ENCODE measurements around the gene SERBP1.
A peak's percentile ranks its signal among the peaks of the same experiment; 100 is the strongest.
"Not testable (repeated sequence)": the region's sequence is repeated elsewhere in the genome, so short reads cannot be mapped to it uniquely, and the experiment has no call there.

The SERBP1 gene

DNA sequence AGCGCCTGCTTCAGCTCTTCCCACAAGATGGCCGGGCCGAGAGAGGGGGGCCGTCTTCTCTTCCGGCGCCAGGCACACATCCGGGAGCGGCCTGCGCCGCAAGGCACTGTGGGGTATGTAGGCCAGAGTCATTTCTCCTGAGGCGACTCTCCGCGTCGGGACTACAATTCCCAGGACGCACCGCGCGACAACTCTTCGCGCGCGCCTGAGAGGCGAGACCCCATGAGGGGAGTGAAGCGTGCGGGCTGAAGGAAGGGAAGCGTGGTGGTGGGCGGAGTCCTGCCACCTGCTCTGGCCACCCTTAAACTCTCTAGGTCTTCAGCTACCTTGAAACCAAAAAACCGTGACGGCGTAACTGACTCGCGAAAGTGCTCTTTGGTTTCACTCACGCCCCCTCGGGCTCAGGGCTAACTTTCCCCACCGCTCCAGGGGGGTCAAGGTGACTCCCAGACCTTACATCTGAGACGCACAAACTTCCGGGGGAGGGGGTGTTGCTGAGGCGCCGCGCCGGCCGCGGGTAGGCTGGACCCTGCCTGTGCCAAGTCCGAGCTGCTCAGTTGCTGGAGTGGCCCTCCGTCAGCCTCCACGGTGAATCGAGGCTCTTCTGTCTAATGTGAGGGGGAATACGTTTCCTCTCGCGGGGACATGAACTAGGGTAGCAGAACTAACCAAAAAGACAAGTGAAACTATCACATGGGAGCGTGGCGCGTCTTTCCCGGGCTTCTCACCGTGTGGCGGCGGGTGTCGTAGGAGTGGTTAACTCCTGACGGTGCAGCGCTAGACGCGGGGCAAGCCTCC lies at the start of gene SERBP1:
Gene SERBP1, minus strand, starts transcription at position 45 of the 798 bp plus-strand sequence. CDS start 102 bp downstream, outside the sequence.
- DNase-seq, result peak; percentile 98

DNA sequence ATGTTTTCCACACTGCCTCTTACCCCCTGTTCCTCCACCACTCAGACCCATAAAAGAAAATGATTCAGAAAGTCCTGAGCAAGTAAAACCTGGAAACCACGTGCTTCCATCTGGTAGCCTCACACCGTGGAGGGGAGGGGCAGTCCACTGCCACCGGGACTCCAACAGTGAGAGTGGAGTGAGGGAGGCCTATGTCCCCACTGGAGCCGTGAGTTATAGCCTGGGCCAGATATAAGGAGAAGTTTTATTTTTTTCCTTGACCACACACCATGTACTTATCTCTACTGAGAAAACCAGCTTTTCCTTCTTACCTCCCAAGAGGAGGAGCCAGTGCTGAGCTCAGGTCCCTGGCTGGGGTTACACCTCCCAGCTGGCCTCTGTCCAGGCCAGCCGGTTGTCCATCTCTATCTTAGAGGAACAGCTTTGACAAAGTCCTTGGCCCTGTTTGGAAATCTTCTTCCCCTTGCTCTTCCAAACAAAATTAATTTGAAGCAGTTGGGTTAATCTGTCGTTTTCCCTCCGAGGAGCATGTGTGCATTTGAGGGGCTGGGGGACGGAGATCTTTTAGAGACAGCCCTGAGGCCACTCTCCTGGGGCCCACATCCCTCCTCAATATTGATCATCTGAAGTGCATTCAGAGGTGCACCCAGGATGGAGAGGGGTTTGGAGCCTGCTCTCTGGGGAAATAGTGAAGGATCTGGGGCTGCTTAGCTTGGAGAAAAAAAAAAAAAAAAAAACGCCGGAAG lies 49.1 kb upstream of the SERBP1 start:
- DNase-seq, result no peak

DNA sequence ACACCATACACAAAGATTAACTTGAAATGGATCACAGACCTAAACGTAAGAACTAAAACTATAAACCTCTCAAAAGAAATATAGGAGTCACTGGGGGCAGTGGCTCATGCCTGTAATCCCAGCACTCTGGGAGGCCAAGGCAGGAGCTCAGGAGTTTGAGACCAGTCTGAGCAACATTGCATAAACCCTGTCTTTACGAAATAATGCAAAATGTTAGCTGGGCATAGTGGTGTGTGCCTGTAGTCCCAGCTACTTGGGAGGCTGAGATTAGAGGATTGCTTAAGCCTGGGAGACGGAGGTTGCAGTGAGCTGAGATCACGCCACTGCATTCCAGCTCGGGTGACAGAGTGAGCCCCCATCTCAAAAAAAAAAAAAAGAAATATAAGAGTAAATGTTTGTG lies 46.7 kb upstream of the SERBP1 start:
- no peak for DNase-seq

DNA sequence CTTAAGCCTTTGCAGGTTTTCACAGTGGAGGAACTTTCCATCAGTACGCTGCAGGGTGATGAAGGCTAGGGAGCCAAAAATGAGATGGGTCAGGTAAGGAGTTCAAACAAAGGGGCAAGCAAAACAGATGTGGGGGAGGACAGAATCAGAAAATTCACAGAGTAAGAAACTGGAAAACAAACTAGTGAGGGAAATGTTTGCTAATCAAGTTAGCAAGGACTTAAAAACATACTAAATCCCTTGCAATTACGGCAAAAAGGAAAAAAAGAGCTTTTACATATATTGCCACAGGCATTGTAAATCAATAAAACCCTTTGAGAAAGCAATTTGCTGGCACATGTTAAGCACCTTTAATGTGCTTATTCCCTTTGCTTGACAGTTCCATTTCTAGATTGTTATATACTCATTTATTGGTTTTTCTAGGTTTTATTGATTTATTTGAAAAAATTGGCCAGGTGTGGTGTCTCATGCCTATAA lies 45.8 kb upstream of the SERBP1 start:
- no peak for DNase-seq

DNA sequence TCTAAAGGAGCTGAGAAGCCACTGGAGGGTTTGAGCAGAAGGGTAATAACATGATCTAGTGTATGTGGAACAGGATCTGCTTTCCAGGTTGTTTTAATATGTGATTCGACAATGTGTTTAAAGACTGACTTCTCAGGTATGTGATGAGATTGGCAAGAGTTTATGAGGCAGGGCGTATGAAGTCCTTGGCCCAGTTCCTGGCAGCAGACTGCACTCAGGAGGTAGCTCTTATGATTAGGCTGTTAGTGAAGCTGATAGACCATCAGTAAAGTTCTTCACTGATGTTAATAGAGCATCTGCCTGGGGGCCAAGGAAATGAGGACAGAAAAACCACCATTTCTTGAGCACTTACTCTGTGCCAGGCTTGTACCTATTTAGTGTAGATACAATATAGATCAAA lies 41.9 kb upstream of the SERBP1 start:
- no peak for DNase-seq

DNA sequence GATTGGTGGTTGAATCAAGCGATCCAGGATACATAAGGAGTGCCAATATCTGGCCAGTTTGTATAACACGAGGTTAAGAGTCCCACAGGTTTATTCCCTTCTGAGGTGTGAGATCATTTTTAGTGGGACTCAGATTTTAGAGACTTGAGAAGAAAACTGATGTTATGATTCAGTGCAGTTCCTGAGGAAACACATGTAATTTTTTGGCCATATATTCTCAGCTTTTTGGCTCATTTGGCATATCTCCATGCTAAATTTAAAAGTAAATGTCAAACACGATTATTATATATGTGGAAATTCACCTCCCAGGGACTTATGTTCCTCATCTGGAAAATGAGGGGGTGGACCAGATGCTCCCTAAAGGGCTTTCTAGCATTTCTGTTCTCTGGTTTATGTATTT lies 39.2 kb upstream of the SERBP1 start:
- DNase-seq, result no peak

DNA sequence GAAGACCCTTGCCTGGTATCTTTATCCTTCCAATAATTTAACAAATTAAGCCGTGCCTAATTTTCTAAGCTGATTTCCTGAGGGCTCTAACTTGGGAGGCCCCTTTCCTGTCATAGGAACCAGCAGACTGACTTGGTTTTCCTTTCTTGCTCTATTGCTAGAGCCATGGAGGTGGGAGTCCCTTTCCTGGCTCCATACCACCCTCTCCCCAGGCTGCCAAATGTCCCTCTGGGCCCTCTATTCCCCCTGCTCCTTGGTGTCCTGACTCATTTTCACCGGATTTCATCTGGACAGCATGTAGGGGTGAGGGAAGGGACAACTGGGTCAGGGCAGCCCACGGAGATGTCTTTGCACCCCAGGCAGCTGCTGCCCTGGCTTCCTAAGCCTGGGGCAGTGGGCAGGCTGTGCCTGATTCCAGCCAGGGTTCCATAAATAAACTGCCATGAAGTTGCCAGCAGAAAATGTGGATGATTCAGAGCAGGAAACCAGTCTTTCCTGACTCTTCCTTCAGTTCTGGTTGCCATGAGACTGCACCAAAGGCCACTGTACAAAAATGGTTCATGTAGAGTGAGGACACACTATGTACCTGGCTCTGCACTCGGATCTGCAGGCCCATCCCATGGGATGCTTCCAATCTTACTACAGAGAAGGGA lies 38.0 kb upstream of the SERBP1 start:
- DNase-seq, result no peak

DNA sequence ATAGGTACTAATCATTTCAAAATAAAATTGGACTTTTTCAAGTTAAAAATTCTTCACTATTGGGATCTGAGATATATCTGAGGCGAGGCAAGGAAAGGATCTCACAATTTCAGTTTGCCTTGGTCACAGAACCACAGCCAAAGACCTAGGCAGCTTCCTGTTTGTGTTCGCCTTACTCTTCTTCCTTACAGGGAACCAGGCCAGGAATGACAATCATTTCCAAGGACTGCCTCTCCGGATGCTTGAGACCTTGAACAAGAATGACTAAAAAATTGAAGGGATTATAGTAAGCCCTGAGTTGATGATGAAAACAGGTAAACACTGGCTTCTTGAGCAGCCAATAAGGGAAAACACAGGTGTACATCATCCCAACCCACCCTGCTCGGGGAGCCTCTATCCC lies 35.2 kb upstream of the SERBP1 start:
- no peak for DNase-seq

DNA sequence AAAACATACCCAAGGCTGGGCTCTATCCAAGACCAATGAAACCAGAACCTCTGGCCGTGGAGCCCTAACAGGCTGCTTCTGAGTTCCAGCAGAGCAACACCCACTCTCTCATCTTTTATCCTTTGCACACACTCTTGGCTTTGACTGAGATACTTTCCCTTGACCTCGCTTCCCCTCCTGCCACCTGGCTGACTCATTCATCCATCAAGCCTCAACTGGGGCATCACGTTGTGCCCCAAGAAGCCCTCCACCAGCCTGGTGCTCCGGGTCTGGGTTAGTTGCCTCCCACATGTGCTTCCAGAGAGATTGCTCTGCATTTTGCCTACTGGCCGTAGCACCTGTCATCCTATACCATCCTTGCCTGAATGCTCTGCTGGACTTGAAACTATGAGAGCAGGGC lies 34.5 kb upstream of the SERBP1 start:
- no peak for DNase-seq

DNA sequence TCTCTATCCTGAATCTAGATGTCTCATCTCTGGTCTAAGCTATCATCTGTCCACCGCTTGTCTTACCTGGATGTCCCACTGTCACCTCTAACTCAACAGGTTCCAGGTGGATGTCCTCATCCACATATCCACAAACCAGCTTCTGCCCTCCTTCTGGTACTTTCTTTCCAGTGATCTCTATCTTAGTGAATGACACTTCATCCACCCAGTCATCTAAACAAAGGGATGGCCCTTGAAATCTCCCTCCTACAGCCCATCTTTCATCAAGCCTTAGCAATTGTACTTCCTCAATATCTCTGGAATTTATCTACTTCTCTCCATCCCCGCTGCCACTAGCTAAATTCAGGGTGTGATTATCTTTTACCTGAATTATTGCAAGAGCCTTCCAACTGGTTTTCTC lies 33.9 kb upstream of the SERBP1 start:
- DNase-seq, result no peak

DNA sequence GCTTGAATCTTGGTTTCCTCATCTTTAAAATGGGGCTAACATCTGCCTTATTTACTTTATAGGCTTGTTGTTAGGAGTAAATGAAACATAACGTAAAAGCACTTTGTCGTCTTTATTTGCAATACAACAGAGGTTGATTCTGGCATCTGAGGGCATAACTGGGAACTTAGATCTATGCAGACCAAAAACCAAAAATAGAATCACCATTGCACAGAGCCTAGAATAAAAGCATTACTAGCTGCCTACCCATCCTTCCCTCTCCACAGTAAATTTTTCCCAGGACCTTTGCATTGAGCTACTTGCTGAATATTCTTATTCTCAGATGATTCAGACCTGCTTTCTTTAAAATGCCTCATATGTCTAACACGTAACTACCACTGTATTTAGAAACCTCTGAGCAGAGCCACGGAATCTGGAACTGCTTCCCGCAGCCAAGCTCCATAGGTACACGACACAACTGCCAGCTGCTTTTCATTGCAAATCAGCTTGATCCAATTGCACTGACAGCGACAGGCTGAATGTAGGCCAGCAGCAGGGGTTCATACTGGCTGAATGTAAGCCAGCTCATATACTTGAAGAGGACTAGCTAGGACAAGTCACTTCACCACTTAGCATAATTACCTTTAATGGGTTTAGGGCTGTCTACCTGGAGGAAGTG lies 33.2 kb upstream of the SERBP1 start:
- DNase-seq, result peak; percentile 20

DNA sequence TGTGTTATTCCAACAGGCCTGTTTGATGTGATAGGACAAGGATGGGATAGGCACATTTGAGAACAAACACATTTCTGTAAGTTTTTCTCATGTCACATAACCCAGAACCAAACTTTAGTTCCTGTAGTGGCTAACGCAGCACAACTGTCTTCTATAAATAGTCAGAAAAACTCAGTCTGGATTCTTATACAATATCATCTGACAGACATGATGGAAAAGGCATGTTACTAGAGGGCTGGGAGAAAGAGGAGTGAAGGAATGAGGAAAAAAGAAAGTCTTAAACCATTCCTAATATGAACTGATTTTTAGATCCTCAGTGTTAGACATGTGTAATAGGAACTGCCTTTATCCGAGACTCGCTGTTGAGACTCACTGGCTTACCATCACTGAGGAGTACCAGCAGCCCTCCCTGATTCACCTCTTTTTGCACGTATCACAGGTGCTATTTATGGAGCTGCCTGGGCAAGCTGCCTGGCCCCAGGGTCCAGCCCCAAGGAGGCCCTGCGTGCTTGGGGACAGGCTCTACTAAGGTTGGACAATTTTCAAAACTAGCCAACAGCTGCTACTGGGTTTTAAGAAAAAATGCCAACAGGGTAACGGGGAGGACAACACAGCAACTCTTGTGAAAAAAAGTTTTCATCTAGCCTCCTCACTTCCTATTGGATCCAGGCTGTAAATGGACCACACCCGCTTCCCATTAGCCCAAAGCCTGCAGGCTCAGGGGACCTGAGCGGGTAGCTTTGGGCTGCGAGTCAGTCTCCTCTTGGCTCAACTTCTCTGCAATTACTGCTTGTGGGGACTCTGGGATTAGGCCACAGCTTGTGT lies 30.7 kb upstream of the SERBP1 start:
- DNase-seq, result no peak

DNA sequence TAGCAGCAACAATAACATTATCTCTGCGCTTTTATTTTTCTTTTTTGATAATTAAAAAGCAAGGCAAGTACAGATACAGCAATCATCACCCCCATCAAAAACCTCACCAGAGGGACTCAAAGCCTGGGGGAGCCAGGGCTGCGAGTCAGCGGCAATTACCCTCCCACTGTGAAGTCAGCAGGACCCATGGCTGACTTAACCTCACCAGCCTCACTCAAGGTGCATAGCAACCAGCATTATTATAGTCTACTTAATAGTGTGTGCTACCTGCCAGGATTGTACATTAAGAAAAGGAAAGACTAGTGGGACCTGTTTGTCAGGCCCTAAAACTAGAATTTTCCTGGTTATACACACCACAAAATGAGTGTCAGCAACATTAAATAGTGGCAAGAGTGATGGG lies 28.9 kb upstream of the SERBP1 start:
- DNase-seq, result no peak

DNA sequence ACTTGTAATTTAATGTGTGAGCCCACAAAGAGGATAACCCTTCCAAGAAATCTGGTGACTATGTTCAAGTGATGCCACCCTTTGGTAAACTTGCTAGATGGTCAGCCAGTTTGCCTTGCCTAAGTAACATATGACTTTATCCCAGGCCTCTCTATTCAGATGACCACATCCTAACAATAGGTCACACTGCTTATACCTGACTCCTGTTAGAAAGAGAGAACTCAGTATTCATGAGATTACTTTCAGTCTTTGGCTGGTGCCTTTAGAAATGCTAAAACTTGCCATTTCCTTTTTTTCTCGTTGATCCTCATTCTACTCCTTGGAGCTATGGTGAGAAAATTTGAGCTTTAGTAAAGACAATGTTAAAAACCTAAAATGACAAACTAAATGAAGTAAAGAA lies 28.5 kb upstream of the SERBP1 start:
- DNase-seq, result no peak

DNA sequence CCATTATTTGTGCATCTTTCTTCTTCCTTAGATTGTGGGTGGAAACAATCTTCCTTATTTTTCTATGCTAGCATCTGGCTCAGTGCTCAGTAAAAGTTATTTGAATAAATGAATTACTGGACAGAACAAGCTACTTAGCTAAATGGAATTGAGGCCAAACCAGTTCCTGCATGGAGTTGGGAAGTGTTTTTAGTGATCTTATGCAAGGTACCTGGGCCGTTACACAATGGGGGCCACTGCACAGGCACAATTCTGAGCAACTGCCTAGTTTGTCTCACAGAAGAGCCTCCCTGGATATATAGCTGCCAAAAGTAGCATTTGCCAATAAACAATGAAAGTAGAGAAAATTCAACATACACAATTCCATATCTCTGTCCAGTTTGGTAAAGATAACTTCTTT lies 27.0 kb upstream of the SERBP1 start:
- no peak for DNase-seq

DNA sequence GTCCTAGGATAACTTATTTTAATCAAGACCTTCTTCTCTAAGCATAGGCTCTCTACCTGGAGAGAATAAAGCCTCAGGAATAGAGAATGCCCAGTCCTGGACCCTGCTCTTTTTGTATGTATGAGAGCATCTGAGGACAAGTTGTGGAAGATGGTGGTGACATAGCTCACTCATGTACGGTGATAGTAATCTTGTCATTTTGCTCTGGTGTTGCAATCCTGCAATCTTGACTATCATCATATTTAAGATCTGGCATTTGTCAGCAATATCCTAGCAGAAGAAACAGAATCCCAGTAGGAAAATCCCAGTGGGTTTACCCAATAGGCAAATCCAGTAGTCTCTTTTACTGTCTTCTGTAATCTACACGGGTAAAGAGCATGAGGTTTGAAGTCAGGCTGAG lies 21.6 kb upstream of the SERBP1 start:
- no peak for DNase-seq

DNA sequence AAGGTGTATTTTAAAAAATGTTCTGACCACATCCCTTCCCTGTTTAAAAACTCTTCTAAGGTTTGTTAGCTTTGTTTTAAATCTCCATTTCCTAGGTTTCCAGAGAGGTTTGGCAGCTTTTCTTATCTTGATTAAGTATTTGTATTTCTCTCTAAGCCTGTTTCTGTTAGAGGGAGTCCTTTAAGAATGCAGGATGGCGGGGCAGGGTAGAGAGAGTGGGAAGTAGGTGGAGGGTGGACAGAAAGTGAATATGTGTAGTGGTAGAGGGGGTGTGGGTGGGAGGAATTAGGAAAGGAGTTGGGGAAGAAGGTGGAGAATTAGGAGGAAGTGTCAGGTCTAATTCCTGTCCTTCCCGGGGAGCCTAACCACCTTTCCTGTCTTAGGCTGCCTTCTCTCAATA lies 21.2 kb upstream of the SERBP1 start:
- DNase-seq, result no peak

DNA sequence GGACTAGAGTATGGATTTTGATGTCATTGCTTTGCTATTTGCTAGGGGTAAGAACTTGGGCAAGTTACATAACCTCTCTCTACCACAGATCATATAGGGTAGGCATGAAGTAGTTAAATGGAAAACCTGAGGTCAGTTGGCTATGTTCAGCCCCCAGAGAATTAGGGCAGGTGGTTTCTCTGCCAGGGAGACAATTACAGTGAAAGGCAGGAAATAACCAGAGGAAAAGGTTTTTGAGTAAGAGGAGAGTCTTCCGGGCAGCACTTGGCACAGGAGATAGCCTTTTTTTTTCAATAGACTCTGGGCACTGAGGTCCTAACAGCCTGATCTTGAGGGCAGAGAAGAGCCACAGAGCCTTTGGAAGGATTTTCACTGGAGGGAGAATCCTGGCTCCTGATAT lies 16.7 kb upstream of the SERBP1 start:
- DNase-seq, result no peak

DNA sequence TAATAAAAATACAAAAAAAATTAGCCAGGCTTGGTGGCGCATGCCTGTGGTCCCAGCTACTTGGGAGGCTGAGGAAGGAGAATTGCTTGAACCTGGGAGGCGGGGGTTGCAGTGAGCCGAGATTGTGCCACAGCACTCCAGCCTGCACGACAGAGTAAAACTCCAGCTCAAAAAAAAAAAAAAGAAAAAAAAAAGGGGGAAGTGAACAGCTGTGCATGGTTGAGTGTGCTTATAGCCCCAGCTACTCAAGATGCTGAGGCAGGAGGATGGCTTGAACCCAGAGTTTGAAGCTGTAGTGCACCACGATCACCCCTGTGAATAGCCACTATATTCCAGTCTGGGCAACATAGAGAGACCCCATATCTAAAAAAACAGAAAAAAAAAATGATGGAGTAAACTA lies 15.8 kb upstream of the SERBP1 start:
- not testable (repeated sequence) for DNase-seq

DNA sequence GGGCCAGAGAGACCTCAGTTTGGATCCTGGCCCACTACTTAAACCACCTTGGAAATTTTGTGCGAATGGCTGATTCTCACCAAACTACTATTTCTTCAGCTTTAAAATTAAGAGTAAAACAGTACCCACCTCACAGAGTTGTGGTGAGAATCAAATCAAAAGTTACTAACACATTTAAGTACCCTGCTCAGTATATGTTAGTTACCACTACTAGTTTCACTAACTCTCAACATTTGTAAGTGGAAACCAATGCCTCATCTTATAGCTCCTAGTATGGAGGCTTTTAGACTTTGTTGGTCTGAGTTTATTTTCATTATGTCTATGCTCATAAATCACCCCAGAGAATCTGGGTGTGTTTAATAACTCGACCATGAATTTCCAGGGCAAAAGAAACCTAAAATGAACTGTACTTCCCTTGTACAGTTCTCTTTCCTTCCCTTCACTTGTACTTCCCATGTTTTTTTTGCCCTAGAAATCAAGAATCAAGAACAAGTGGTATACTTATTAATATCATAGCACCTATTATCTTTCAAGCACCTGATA lies 11.6 kb upstream of the SERBP1 start:
- DNase-seq, result no peak

DNA sequence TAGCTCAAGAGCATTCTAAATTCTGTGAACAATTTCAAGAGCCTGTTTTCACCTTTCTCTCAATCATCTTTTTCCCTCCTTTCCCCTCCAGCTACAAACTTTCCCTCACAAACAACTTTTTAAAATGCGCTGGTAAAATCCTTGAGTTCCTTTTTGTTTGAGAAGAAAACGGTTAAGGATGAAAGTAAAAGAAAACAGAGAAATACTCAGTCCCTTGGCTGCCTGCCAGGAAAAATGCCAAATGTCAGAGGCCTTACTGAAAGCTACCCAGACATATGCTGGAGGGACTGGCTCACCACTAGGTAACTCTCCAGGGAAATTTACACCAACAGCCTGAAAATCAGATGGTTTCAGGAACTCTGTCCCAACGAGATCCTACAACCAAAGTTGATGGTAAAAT lies 11.0 kb upstream of the SERBP1 start:
- no peak for DNase-seq

DNA sequence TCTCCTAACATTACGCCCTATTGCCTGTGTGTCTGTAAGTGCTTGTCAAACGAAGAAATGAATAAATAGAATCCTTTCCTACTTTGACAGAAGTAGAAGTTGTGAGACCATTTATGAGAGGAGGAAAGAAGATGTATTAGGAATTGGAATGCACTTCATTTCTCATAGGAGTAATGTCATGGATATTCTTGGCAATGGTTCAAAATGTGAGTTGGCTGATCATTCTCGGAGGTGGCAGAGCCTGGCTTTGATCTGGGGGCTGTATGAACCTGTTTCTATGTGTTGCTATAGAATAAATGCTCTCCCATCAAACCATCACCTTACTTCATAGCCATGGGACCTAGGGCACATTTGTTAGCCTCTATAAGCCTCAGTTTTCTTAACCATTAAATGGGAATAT lies 10.1 kb upstream of the SERBP1 start:
- DNase-seq, result no peak
